Nasal cavity respiratory epithelium epithelial cell of viscerocranial mucosa (primary cell): ENCODE data around the gene NSUN4. TPM values are rescaled to one million over a fixed set of nuclear protein-coding genes. Genes with fewer than 3 reads are reported as not detected.

Experiments used
- total RNA-seq: library from RNA; depleted of rRNA; stranded (reverse); fragments of >200 nt; gene quantifications from 2 replicates; pipeline ENCODE4 v1.2.3, GENCODE V29; 2014

Gene NSUN4
- total RNA-seq = 19.8 and 27.1 TPM in 2 replicates

GRCh38 chr1:46340404-46341221 is at the start of gene NSUN4:
Gene NSUN4 (plus strand): TSS chr1:46340807. CDS start chr1:46340827, 20 bp downstream.

DNA sequence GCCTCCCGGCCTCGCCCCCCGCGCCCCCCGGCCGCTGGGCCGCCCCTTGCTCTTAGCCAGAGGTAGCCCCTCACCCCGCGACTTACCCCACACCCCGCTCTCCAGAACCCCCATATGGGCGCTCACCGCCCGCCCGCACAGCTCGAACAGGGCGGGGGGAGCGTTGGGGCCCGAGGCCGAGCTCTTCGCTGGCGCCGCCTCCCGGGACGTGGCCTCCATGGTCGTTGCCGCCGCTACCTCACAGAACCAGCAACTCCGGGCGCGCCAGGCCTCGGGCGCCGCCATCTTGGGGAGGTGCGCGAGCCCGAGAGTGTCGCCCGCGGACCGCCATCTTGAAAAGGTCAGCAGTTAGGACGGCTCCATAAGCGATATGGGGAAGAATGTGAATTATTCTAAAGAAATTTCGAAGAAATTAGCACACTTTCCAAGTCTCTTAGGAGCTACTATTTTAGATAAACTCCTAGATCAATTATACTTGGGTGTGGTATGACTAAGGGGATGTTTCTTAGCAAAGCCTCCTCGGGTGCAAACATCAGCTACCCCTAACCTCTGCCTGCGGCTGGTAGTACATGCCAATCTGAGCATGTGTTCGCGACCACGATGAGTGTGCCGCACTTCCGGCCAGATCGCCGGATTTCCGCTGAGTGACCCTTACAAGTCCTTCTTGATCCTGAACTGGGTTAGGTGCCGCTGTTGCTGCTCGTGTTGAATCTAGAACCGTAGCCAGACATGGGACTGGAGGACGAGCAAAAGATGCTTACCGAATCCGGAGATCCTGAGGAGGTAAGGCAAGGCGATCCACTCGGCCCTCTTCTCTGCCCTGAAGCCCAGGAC is 37.4 kb upstream of the NSUN4 start, which contains the start of the genes LRRC41 and UQCRH:
Gene LRRC41, minus strand, starts transcription at position 579 of the 834 bp plus-strand sequence. Its CDS starts 294 bp downstream, at position 285.
Gene UQCRH, plus strand, starts transcription at position 661 of the 834 bp plus-strand sequence. Its CDS starts 69 bp downstream, at position 730.

GRCh38 chr1:46394108-46394871 is 53.7 kb downstream of the NSUN4 start, which contains the start of gene FAAH:
Gene FAAH (plus strand): TSS chr1:46394317. CDS start chr1:46394349, 32 bp downstream.

Other genes with a start within 250 kb of the NSUN4 start
- gene PIK3R3, start 208.2 kb upstream of the NSUN4 start, total RNA-seq = 3.4 and 16.7 TPM in 2 replicates
- 19.1 and 28.4 TPM in 2 replicates for gene TSPAN1, start 165.7 kb upstream of the NSUN4 start, total RNA-seq
- gene P3R3URF, start 164.3 kb upstream of the NSUN4 start, total RNA-seq = not detected in 2 replicates
- 48.5 and 57.4 TPM in 2 replicates for gene POMGNT1, start 142.4 kb upstream of the NSUN4 start, total RNA-seq
- gene LURAP1, start 137.5 kb upstream of the NSUN4 start, total RNA-seq = 3.4 and 5.1 TPM in 2 replicates
- under 0.01 and 0.28 TPM in 2 replicates for gene RAD54L, start 93.0 kb upstream of the NSUN4 start, total RNA-seq
- gene LRRC41, start 37.2 kb upstream of the NSUN4 start, total RNA-seq = 75.2 and 75.7 TPM in 2 replicates
- gene UQCRH, start 37.1 kb upstream of the NSUN4 start, total RNA-seq = 214 and 239 TPM in 2 replicates
- 7.2 and 11.7 TPM in 2 replicates for gene FAAH, start 53.5 kb downstream of the NSUN4 start, total RNA-seq
- under 0.01 TPM in 1 of 2 replicates, not detected in the other for gene DMBX1, start 149.0 kb downstream of the NSUN4 start, total RNA-seq
- gene KNCN, start 210.8 kb downstream of the NSUN4 start, total RNA-seq = not detected in 2 replicates